Measurements from ENCODE around the gene CBR4. TPM values are rescaled to one million over a fixed set of nuclear protein-coding genes. Genes with fewer than 3 reads are reported as not detected.

Gene CBR4
- total RNA-seq, 1 donor from 2014 or later: 36.0 TPM

DNA sequence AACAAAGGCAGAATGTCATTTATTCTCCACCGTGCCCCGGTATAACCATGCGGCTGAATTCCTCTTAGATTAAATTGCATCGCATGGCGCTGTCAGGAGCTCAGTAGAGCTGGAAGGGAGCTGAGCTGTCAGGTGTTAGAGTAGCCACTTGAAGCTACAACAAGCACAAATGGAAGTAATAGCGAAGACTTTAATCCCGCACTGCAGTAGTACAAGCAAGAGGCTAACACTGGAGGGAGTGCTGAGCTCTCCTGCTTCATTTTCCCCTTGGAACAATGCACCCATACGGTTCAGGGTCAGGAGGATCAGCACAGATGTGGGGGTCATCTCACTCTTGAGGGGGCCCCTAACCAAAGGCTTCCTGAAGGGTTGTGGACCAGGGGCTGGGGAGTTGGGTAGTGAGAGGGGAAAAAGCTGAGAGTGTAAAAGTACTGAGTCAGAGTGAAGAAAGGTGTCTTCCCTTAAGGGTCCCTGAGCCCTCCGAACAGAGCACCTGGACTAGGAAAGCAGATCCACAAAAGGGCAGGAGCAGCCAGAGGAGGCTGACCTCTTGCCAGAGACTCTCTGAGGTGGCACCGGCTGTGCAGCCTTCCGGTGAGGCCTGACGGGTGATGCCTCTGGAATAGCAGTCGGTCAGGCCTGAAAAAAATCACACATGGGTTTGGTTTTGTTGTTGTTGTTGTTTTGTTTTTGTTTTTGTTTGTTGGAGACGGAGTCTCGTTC is 36.0 kb upstream of the CBR4 start:
- Mint-ChIP-seq H3K4me3 (no peak overlapping the region), H3K27ac (ENCODE audit: unreplicated experiment) (no peak overlapping the region), H3K36me3 (ENCODE audit: low read depth) (no peaks in the 10 kb centered on the region), H3K4me1 (peaks cover 16% of the 10 kb centered on the region), H3K9me3 (peaks cover 3% of the 10 kb centered on the region), H3K27me3 (ENCODE audit: low read depth) (peaks cover 15% of the 10 kb centered on the region)
- no peak for DNase-seq (ENCODE audit: low read depth, low spot score)
- TF ChIP-seq, protein P1, sequence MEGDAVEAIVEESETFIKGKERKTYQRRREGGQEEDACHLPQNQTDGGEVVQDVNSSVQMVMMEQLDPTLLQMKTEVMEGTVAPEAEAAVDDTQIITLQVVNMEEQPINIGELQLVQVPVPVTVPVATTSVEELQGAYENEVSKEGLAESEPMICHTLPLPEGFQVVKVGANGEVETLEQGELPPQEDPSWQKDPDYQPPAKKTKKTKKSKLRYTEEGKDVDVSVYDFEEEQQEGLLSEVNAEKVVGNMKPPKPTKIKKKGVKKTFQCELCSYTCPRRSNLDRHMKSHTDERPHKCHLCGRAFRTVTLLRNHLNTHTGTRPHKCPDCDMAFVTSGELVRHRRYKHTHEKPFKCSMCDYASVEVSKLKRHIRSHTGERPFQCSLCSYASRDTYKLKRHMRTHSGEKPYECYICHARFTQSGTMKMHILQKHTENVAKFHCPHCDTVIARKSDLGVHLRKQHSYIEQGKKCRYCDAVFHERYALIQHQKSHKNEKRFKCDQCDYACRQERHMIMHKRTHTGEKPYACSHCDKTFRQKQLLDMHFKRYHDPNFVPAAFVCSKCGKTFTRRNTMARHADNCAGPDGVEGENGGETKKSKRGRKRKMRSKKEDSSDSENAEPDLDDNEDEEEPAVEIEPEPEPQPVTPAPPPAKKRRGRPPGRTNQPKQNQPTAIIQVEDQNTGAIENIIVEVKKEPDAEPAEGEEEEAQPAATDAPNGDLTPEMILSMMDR (conservative IDR thresholded peaks at IDR 0.05): no peak

DNA sequence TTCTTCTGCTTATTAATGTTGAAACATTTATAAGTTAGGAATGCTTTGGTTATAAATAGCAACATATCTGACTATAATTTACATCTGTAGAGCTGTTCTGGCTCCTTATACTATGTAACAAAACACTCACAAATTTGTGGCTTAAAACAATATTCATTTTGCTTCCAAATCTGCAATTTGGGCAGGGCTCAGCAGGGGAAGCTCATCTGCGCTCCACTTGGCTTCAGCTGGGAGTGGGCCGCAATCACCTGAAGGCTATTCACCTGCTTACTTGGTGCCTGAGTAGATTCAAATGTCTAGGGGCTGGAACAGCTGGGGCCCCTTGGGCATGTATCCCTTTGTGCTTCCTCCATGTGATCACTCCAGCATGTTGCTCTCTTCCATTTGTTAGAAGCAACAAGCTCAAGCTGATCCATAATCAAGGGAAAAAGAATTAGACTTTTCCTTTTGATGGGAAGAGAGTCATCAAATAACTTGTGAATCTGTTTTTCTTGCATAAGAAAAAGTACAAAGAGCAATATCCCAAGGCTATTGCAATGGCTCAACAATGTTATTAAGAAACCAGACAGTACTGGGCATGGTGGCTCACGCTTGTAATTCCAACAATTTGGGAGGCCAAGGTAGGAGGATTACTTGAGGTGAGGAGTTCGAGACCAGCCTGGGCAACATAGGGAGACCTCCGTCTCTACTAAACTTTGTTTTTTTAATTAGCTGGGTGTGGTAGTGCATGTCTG is 34.8 kb upstream of the CBR4 start:
- Mint-ChIP-seq H3K4me3 (no peak overlapping the region), H3K4me1 (peaks cover 7% of the 10 kb centered on the region), H3K36me3 (ENCODE audit: low read depth) (no peaks in the 10 kb centered on the region), H3K9me3 (peaks cover 3% of the 10 kb centered on the region), H3K27me3 (ENCODE audit: low read depth) (peaks cover 6% of the 10 kb centered on the region), H3K27ac (ENCODE audit: unreplicated experiment) (no peak overlapping the region)
- TF ChIP-seq, protein P1 (conservative IDR thresholded peaks at IDR 0.05): no peak
- DNase-seq (ENCODE audit: low read depth, low spot score): no peak

DNA sequence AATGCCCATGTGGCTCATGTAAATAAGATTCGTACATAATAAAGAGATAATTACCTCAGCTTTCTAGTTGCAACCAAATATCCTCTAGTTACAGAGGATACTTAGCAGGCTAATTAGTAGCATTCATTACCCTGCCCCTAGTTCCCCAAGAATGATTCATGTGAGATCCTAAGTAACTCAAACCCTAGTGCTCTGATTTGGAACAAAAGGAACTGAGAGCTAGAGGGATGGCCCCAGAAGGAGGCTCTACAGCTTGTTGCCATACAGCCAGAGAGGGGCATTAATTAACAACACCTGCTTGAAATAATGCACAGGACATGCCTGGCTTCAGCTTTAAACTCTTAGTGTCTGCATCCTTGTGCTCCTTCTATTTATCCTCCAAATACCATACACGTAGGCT is 32.6 kb upstream of the CBR4 start:
- no peaks in the 10 kb centered on the region for H3K36me3 Mint-ChIP-seq (ENCODE audit: low read depth)
- DNase-seq (ENCODE audit: low read depth, low spot score): no peak
- H3K27ac Mint-ChIP-seq (ENCODE audit: unreplicated experiment): no peak overlapping the region
- no peak overlapping the region for H3K4me3 Mint-ChIP-seq
- peaks cover 12% of the 10 kb centered on the region for H3K4me1 Mint-ChIP-seq
- H3K27me3 Mint-ChIP-seq (ENCODE audit: low read depth): peaks cover 2% of the 10 kb centered on the region
- peaks cover 3% of the 10 kb centered on the region for H3K9me3 Mint-ChIP-seq
- TF ChIP-seq, protein P1 (conservative IDR thresholded peaks at IDR 0.05): no peak

DNA sequence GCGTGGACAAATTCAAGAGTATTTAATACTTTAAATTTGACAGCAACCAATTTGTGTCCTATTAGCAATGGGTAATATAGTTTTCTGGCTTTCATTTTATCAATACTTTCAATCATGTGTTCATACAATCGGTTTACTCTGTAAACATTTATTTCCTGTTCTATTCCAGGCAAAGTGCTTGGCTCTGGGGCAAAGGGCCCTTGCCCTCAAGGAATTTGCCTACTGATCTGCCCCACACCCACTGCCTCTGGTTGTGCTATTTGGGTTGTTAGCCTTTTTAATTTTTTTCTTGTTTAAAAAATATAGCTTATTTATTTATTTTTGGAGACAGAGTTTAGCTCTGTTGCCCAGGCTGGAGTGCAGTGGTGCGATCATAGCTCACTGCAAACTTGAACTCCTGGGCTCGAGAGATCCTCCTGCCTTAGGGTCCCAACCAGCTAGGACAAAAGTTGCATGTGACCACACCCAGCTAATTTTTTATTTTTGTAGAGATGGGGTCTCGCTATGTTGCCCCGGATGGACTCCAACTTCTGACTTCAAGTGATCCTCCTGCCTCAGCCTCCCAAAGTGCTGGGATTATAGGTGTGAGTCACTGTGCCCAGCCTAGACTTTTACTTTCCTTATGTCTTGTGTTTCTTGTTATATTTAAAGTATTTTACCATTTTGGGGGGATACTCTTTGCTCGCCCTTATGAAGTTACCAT is 30.7 kb upstream of the CBR4 start:
- H3K27ac Mint-ChIP-seq (ENCODE audit: unreplicated experiment): no peak overlapping the region
- no peak for DNase-seq (ENCODE audit: low read depth, low spot score)
- H3K4me1 Mint-ChIP-seq: peaks cover 12% of the 10 kb centered on the region
- H3K4me3 Mint-ChIP-seq: no peak overlapping the region
- H3K27me3 Mint-ChIP-seq (ENCODE audit: low read depth): no peaks in the 10 kb centered on the region
- TF ChIP-seq, protein P1 (conservative IDR thresholded peaks at IDR 0.05): no peak
- peaks cover 3% of the 10 kb centered on the region for H3K9me3 Mint-ChIP-seq
- H3K36me3 Mint-ChIP-seq (ENCODE audit: low read depth): no peaks in the 10 kb centered on the region

DNA sequence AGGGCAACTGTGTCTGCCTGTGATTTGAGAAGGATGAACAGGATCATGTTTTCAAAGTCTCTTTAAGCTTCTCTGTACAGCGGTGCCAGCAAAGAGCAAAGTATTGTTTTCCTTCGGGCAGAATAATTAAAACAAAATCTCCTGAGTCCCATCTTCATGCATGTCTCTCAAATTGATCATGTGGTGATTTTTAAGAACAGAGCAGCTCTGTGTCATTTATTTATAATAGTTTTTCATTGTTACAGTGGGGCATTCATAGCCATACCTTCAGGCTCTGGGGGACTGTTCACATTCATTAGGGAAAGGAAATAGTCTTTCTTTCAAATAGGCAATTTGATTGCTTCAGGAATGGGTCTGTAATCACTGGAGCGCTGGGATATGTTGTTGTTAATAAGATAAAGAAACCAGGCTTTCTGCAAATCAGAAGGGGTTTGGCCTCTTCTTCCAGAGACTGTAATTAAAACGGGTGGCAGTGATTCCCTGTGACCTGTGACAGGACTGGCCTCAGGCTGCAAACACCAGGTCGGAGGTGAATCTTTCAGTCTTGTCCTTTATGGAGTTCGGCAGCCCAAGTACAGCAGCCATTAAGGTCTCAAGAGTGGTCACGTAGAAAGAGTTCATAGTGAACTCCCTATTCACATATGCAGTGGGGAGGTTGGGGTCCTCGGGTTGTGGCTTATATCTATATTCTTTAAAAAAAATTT is 29.3 kb upstream of the CBR4 start:
- peaks cover 3% of the 10 kb centered on the region for H3K9me3 Mint-ChIP-seq
- H3K27ac Mint-ChIP-seq (ENCODE audit: unreplicated experiment): peak overlapping the region; percentile 53
- TF ChIP-seq, protein P1 (conservative IDR thresholded peaks at IDR 0.05): no peak
- H3K27me3 Mint-ChIP-seq (ENCODE audit: low read depth): no peaks in the 10 kb centered on the region
- no peak for DNase-seq (ENCODE audit: low read depth, low spot score)
- H3K36me3 Mint-ChIP-seq (ENCODE audit: low read depth): no peaks in the 10 kb centered on the region
- no peak overlapping the region for H3K4me3 Mint-ChIP-seq
- H3K4me1 Mint-ChIP-seq: peaks cover 12% of the 10 kb centered on the region

Data from neural crest cell (in vitro differentiated cells).